Measurements from ENCODE around the gene MFSD1. TPM values are rescaled to one million over a fixed set of nuclear protein-coding genes. Genes with fewer than 3 reads are reported as not detected.
A peak's percentile ranks its signal among the peaks of the same experiment; 100 is the strongest.

MFSD1 gene
- total and polyA plus RNA-seq, 8 donors, result 8.9 to 37.4 (median 22.6) TPM

- H3K27ac ChIP-seq, result no peak overlapping the region
- FAIRE-seq (no peak), ATAC-seq (peak in 1 of 4 donors; percentile 44), DNase-seq (no peak)
- no peak for TF ChIP-seq CTCF (IDR thresholded peaks at IDR 0.05)
- H3K4me1 ChIP-seq, result peaks cover 0 to 5% (median 0%) of the 10 kb centered on the region in 3 donors
- H3K36me3 ChIP-seq, result no peaks in the 10 kb centered on the region
- H3K9me3 ChIP-seq, result no peaks in the 10 kb centered on the region
- no peaks in the 10 kb centered on the region for H3K27me3 ChIP-seq
- WGBS, 2 donors, result 40 to 42% methylated on average over 2 of the region's 2 CpGs
- intact Hi-C loops (cut with DNase I), result no loop called here
- H3K4me3 ChIP-seq, result no peak overlapping the region
Measured at GRCh38 chr3:158763421-158763820, 38.4 kb upstream of the MFSD1 start.

GRCh38 chr3:158765518-158766205 lies 36.2 kb upstream of the MFSD1 start:
- TF ChIP-seq CTCF (IDR thresholded peaks at IDR 0.05), result no peak
- peaks cover 0 to 5% (median 0%) of the 10 kb centered on the region in 3 donors for H3K4me1 ChIP-seq
- no peak overlapping the region for H3K27ac ChIP-seq
- intact Hi-C loops (cut with DNase I), result no loop called here
- DNase-seq (no peak), ATAC-seq (no peak), FAIRE-seq (no peak)
- no peak overlapping the region for H3K4me3 ChIP-seq
- WGBS, 2 donors, result 76 to 78% methylated on average over 3 of the region's 3 CpGs
- no peaks in the 10 kb centered on the region for H3K27me3 ChIP-seq
- no peaks in the 10 kb centered on the region for H3K9me3 ChIP-seq
- H3K36me3 ChIP-seq, result no peaks in the 10 kb centered on the region

- DNase-seq (no peak), FAIRE-seq (no peak), ATAC-seq (no peak)
- TF ChIP-seq CTCF (IDR thresholded peaks at IDR 0.05), result no peak
- Histone ChIP-seq H3K4me3 (no peak overlapping the region), H3K9me3 (no peaks in the 10 kb centered on the region), H3K4me1 (peaks cover 0 to 5% (median 0%) of the 10 kb centered on the region in 3 donors), H3K36me3 (no peaks in the 10 kb centered on the region), H3K27ac (no peak overlapping the region), H3K27me3 (no peaks in the 10 kb centered on the region)
- intact Hi-C loops (cut with DNase I), result no loop called here
- 91 to 97% methylated on average over 1 of the region's 1 CpG for WGBS, 2 donors
Measured at GRCh38 chr3:158766364-158766763, 35.5 kb upstream of the MFSD1 start.

- intact Hi-C loops (cut with DNase I), result no loop called here
- Histone ChIP-seq H3K36me3 (no peaks in the 10 kb centered on the region), H3K27me3 (no peaks in the 10 kb centered on the region), H3K4me3 (no peak overlapping the region), H3K27ac (peak overlapping the region in 2 of 4 donors; percentile 32 to 38), H3K4me1 (peaks cover 0 to 5% (median 0%) of the 10 kb centered on the region in 3 donors), H3K9me3 (no peaks in the 10 kb centered on the region)
- DNase-seq, result peak in 3 of 6 donors; percentile 15 to 46 (median 30)
- 10 to 18% methylated on average over 7 of the region's 7 CpGs for WGBS, 2 donors
- peak in 3 of 4 donors; percentile 71 to 79 (median 75) for ATAC-seq
- no peak for TF ChIP-seq CTCF (IDR thresholded peaks at IDR 0.05)
- no peak for FAIRE-seq
Measured at GRCh38 chr3:158768361-158768787, 33.5 kb upstream of the MFSD1 start.

GRCh38 chr3:158768881-158769543 lies 32.8 kb upstream of the MFSD1 start:
- H3K27ac ChIP-seq, result peak overlapping the region in 2 of 4 donors; percentile 32 to 38
- peak; percentile 30 to 72 (median 56) for ATAC-seq
- no peak for TF ChIP-seq CTCF (IDR thresholded peaks at IDR 0.05)
- H3K36me3 ChIP-seq, result no peaks in the 10 kb centered on the region
- FAIRE-seq, result peak; percentile 34
- H3K27me3 ChIP-seq, result no peaks in the 10 kb centered on the region
- 77 to 81% methylated on average over 8 of the region's 8 CpGs for WGBS, 2 donors
- DNase-seq, result no peak
- intact Hi-C loops (cut with DNase I), result no loop called here
- no peaks in the 10 kb centered on the region for H3K9me3 ChIP-seq
- H3K4me3 ChIP-seq, result no peak overlapping the region
- peaks cover 0 to 5% (median 0%) of the 10 kb centered on the region in 3 donors for H3K4me1 ChIP-seq
